Measurements from ENCODE around the gene LRRK1.
A peak's percentile ranks its signal among the peaks of the same experiment; 100 is the strongest.

The LRRK1 gene

GRCh38 chr15:100893261-100893963 lies 25.7 kb upstream of the LRRK1 start:
- no peak for DNase-seq

GRCh38 chr15:100893964-100894295 lies 25.2 kb upstream of the LRRK1 start:
- no peak for DNase-seq

- no peak for DNase-seq
Observed at GRCh38 chr15:100895721-100896120, 23.4 kb upstream of the LRRK1 start.

GRCh38 chr15:100897221-100898151 lies 21.7 kb upstream of the LRRK1 start:
- no peak for DNase-seq

GRCh38 chr15:100898152-100898490 lies 21.0 kb upstream of the LRRK1 start:
- no peak for DNase-seq

GRCh38 chr15:100898661-100899462 lies 20.3 kb upstream of the LRRK1 start:
- no peak for DNase-seq

- no peak for DNase-seq
Observed at GRCh38 chr15:100899601-100900000, 19.6 kb upstream of the LRRK1 start.

- no peak for DNase-seq
Observed at GRCh38 chr15:100900136-100900794, 18.9 kb upstream of the LRRK1 start.

GRCh38 chr15:100900795-100901169 lies 18.4 kb upstream of the LRRK1 start:
- DNase-seq: no peak

GRCh38 chr15:100901296-100901695 lies 17.9 kb upstream of the LRRK1 start:
- DNase-seq: no peak

GRCh38 chr15:100901702-100902435 lies 17.3 kb upstream of the LRRK1 start:
- no peak for DNase-seq

GRCh38 chr15:100902436-100903167 lies 16.6 kb upstream of the LRRK1 start:
- peak in 1 of 2 donors; percentile 32 for DNase-seq

GRCh38 chr15:100903168-100903554 lies 16.0 kb upstream of the LRRK1 start:
- no peak for DNase-seq

GRCh38 chr15:100905850-100906249 lies 13.3 kb upstream of the LRRK1 start:
- DNase-seq: no peak

GRCh38 chr15:100908466-100908865 lies 10.7 kb upstream of the LRRK1 start:
- no peak for DNase-seq

GRCh38 chr15:100909565-100909964 lies 9.6 kb upstream of the LRRK1 start:
- DNase-seq: no peak

GRCh38 chr15:100909989-100910955 lies 8.9 kb upstream of the LRRK1 start:
- no peak for DNase-seq

GRCh38 chr15:100911086-100911485 lies 8.1 kb upstream of the LRRK1 start:
- DNase-seq: no peak

- DNase-seq: no peak
Observed at GRCh38 chr15:100913961-100914360, 5.2 kb upstream of the LRRK1 start.

- no peak for DNase-seq
Observed at GRCh38 chr15:100914876-100915275, 4.3 kb upstream of the LRRK1 start.
